Lower leg skin (tissue), 4 donors: Measurements from ENCODE around the gene IFITM1. TPM values are rescaled to one million over a fixed set of nuclear protein-coding genes. Genes with fewer than 3 reads are reported as not detected.
A peak's percentile ranks its signal among the peaks of the same experiment; 100 is the strongest.
"Not testable (repeated sequence)": the region's sequence is repeated elsewhere in the genome, so short reads cannot be mapped to it uniquely, and the experiment has no call there.

Experiments used
- DNase-seq, 2 donors: peaks; one replicate each; pipeline ENCODE4 v3.0.0-alpha.2; 2019; ENCODE audit warnings: low spot score in 2 of 2
- H3K4me3 ChIP-seq: fragments of 200-600 bp; sonication (generic); 2 replicates; pipeline ENCODE4 v1.5.1; 2017; ENCODE audit warnings: mild to moderate bottlenecking, low read depth; ENCODE audit not compliant: poor library complexity, severe bottlenecking
- CTCF ChIP-seq, 3 donors: fragments of 450-650 bp; IDR thresholded peaks; one replicate each; pipeline ENCODE4 v1.5.1; 2016; ENCODE audit warnings: antibody characterized with exemption in 3 of 3, mild to moderate bottlenecking in 3 of 3, moderate library complexity in 2 of 3
- POLR2A ChIP-seq, 2 donors: fragments of 450-650 bp; IDR thresholded peaks; one replicate each; pipeline ENCODE4 v1.6.1; 2016 to 2017; ENCODE audit warnings: antibody characterized with exemption in 2 of 2, mild to moderate bottlenecking in 1 of 2, moderate library complexity in 1 of 2
- WGBS, 2 donors: methylation state at CpG; one replicate each; pipeline ENCODE4 v1.1.5; 2018; 5-methylcytosine and 5-hydroxymethylcytosine counted together
- intact Hi-C: fragments of 100-400 bp; cut with DNase I; formaldehyde crosslinking; loops from one replicate; pipeline ENCODE4 v1.15.0; 2023; ENCODE audit warnings: low total_unique reads
- total RNA-seq, 4 donors: library from RNA; depleted of rRNA; stranded (reverse); fragments of >200 nt; gene quantifications; one replicate each; pipeline ENCODE4 v1.1.0, GENCODE V29; 2016

The IFITM1 gene
- total RNA-seq, 4 donors from 2014 or later = 44.2 to 114 (median 65.4) TPM

- WGBS, 2 donors = 22 to 32% methylated on average over 20 to 39 of the region's 64 CpGs
- no peak for DNase-seq
- intact Hi-C loops = no loop called here
These were observed 2.3 kb downstream of the IFITM1 start for GRCh38 chr11:316031-316701.

GRCh38 chr11:316891-317301, 3.1 kb downstream of the IFITM1 start:
- WGBS, 2 donors = 58 to 67% methylated on average over 7 of the region's 7 CpGs
- no peak for DNase-seq

More at GRCh38 chr11:316031-316701, 2.3 kb downstream of the IFITM1 start:
- no peak for TF ChIP-seq POLR2A (IDR thresholded peaks at IDR 0.05)
- no peak for TF ChIP-seq CTCF (IDR thresholded peaks at IDR 0.05)
- H3K4me3 ChIP-seq = peak overlapping the region; percentile 10

GRCh38 chr11:317668-318404, 4.0 kb downstream of the IFITM1 start:
- H3K4me3 ChIP-seq, intact Hi-C loops: not testable (repeated sequence)
- WGBS, 2 donors = 24 to 40% methylated on average over 15 to 20 of the region's 30 CpGs
- peak in 1 of 2 donors; percentile 82 for DNase-seq

More at GRCh38 chr11:316891-317301, 3.1 kb downstream of the IFITM1 start:
- intact Hi-C loops = no loop called here
- TF ChIP-seq CTCF (IDR thresholded peaks at IDR 0.05) (no peak), POLR2A (IDR thresholded peaks at IDR 0.05) (no peak)
- H3K4me3 ChIP-seq = no peak overlapping the region

GRCh38 chr11:318405-319120, 4.7 kb downstream of the IFITM1 start:
- peak overlapping the region; percentile 36 for H3K4me3 ChIP-seq
- DNase-seq, intact Hi-C loops: not testable (repeated sequence)
- no CpG with 5 or more reads among the region's 79 CpGs for WGBS, 2 donors

GRCh38 chr11:319121-319887, 5.5 kb downstream of the IFITM1 start:
- peak overlapping the region; percentile 36 for H3K4me3 ChIP-seq
- DNase-seq, intact Hi-C loops: not testable (repeated sequence)
- WGBS, 2 donors = 1 to 3% methylated on average over 12 of the region's 29 CpGs

- peak overlapping the region; percentile 83 for H3K4me3 ChIP-seq
- DNase-seq, intact Hi-C loops: not testable (repeated sequence)
- 4 to 10% methylated on average over 6 to 8 of the region's 10 CpGs for WGBS, 2 donors
These were observed 6.0 kb downstream of the IFITM1 start for GRCh38 chr11:319888-320273.

- no peak for TF ChIP-seq CTCF (IDR thresholded peaks at IDR 0.05)
- TF ChIP-seq POLR2A (IDR thresholded peaks at IDR 0.05) = no peak
These were observed 10.3 kb downstream of the IFITM1 start for GRCh38 chr11:324156-324555.

GRCh38 chr11:324593-325517, 11.0 kb downstream of the IFITM1 start:
- intact Hi-C loops = not testable (repeated sequence)

More at GRCh38 chr11:324156-324555, 10.3 kb downstream of the IFITM1 start:
- 62 to 70% methylated on average over 11 of the region's 11 CpGs for WGBS, 2 donors
- no peak overlapping the region for H3K4me3 ChIP-seq
- DNase-seq = peak in 1 of 2 donors; percentile 72
- intact Hi-C loops = no loop called here

More at GRCh38 chr11:324593-325517, 11.0 kb downstream of the IFITM1 start:
- H3K4me3 ChIP-seq = not testable (repeated sequence)
- WGBS, 2 donors = 61 to 64% methylated on average over 28 of the region's 34 CpGs
- DNase-seq = peak in 1 of 2 donors; percentile 79
